Keratinocyte (primary cell): ENCODE measurements around the gene PEA15.

Experiments used
- CTCF ChIP-seq, 3 experiments: IDR thresholded peaks in 1 of 3; conservative IDR thresholded peaks in 1 of 3; optimal IDR thresholded peaks in 1 of 3; 2 replicates in 2 of 3; 3 replicates in 1 of 3; pipeline versions ENCODE3 to v1.5.1; 2011; ENCODE audit warnings: low read length in 3 of 3, mild to moderate bottlenecking in 3 of 3, moderate library complexity in 2 of 3, control low read depth in 1 of 3, inconsistent platforms in 1 of 3; ENCODE audit not compliant: insufficient read depth in 2 of 3; ENCODE audit errors: extremely low read depth in 1 of 3
- EZH2 ChIP-seq: IDR thresholded peaks from one replicate; pipeline ENCODE4 v1.6.1; 2012; ENCODE audit warnings: inconsistent platforms, mild to moderate bottlenecking, low read length, moderate library complexity

- TF ChIP-seq CTCF (optimal IDR thresholded peaks at IDR 0.05 in 1 of 3, IDR thresholded peaks at IDR 0.05 in 1 of 3, conservative IDR thresholded peaks at IDR 0.05 in 1 of 3; ENCODE audit: extremely low read depth in 1 of 3, insufficient read depth in 2 of 3, low read length in 3 of 3) = no peak
- TF ChIP-seq EZH2 = no peak
Measured at GRCh38 chr1:160162931-160163330, 42.3 kb upstream of the PEA15 start.
